Measurements from ENCODE around the gene PHF20. TPM values are rescaled to one million over a fixed set of nuclear protein-coding genes. Genes with fewer than 3 reads are reported as not detected.

Gene PHF20
- total RNA-seq, 4 donors from 2014 or later = 35.3 to 109 (median 76.5) TPM

- intact Hi-C loops (cut with DNase I; ENCODE audit: low total_unique reads) = no loop called here
- Histone ChIP-seq H3K36me3 (no peaks in the 10 kb centered on the region), H3K27ac (no peak overlapping the region), H3K4me1 (peaks cover 0 to 4% of the 10 kb centered on the region in 2 donors), H3K9me3 (no peaks in the 10 kb centered on the region), H3K27me3 (no peaks in the 10 kb centered on the region), H3K4me3 (no peak overlapping the region)
- TF ChIP-seq POLR2A (IDR thresholded peaks at IDR 0.05) (no peak), CTCF (IDR thresholded peaks at IDR 0.05) (no peak)
- DNase-seq = no peak
These were observed 42.5 kb upstream of the PHF20 start for GRCh38 chr20:35729283-35729807.

GRCh38 chr20:35729836-35730582 is 41.8 kb upstream of the PHF20 start:
- no peak for DNase-seq
- intact Hi-C loops (cut with DNase I; ENCODE audit: low total_unique reads) = no loop called here
- TF ChIP-seq CTCF (IDR thresholded peaks at IDR 0.05) (no peak), POLR2A (IDR thresholded peaks at IDR 0.05) (no peak)
- Histone ChIP-seq H3K27me3 (no peaks in the 10 kb centered on the region), H3K27ac (no peak overlapping the region), H3K4me3 (no peak overlapping the region), H3K9me3 (no peaks in the 10 kb centered on the region), H3K36me3 (no peaks in the 10 kb centered on the region), H3K4me1 (peaks cover 0 to 4% of the 10 kb centered on the region in 2 donors)

- H3K4me1 ChIP-seq = peaks cover 0 to 4% of the 10 kb centered on the region in 2 donors
These were observed 41.0 kb upstream of the PHF20 start for GRCh38 chr20:35730583-35731468.

GRCh38 chr20:35731469-35731788 is 40.4 kb upstream of the PHF20 start:
- Histone ChIP-seq H3K27me3 (no peaks in the 10 kb centered on the region), H3K4me1 (peaks cover 0 to 4% of the 10 kb centered on the region in 2 donors), H3K27ac (no peak overlapping the region), H3K4me3 (no peak overlapping the region), H3K36me3 (no peaks in the 10 kb centered on the region), H3K9me3 (no peaks in the 10 kb centered on the region)
- DNase-seq = no peak
- TF ChIP-seq POLR2A (IDR thresholded peaks at IDR 0.05) (no peak), CTCF (IDR thresholded peaks at IDR 0.05) (no peak)
- intact Hi-C loops (cut with DNase I; ENCODE audit: low total_unique reads) = no loop called here

More at GRCh38 chr20:35730583-35731468, 41.0 kb upstream of the PHF20 start:
- no peaks in the 10 kb centered on the region for H3K36me3 ChIP-seq
- TF ChIP-seq POLR2A (IDR thresholded peaks at IDR 0.05) (no peak), CTCF (IDR thresholded peaks at IDR 0.05) (no peak)
- no peak for DNase-seq
- H3K4me3 ChIP-seq = no peak overlapping the region
- H3K9me3 ChIP-seq = no peaks in the 10 kb centered on the region
- intact Hi-C loops (cut with DNase I; ENCODE audit: low total_unique reads) = no loop called here
- H3K27me3 ChIP-seq = no peaks in the 10 kb centered on the region
- H3K27ac ChIP-seq = no peak overlapping the region
